GM19238 (cell line): ENCODE data around the gene TTC21B.
"Not testable (repeated sequence)": the region's sequence is repeated elsewhere in the genome, so short reads cannot be mapped to it uniquely, and the experiment has no call there.

Experiments used
- DNase-seq: peaks from one replicate; pipeline ENCODE4 v3.0.0; 2011; ENCODE audit warnings: low spot score; ENCODE audit not compliant: insufficient read length

TTC21B gene

GRCh38 chr2:165953655-165954606, at the start of gene TTC21B:
TSS of gene TTC21B (minus strand) at chr2:165953776. CDS start at chr2:165953705, 71 bp downstream.
- peak; percentile 84 for DNase-seq

DNA sequence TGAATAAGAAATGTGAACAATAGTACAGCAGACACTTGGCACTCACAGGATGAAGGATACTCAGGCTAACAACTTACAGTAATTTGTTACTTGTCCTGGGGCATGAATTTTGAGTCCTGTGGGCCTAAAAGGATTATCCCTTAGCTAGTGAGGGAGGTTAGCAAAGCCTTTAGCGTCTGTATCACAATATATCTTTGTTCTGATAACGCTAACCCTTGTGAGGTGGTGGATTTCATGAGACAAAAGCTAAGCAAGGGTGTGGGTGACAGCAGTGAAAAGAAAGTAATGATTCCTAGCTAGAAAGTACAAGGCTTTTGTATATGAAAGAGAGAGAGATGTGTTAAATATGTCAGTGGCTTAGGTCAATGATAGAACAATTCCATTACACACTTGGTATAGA, 46.8 kb upstream of the TTC21B start:
- no peak for DNase-seq

DNA sequence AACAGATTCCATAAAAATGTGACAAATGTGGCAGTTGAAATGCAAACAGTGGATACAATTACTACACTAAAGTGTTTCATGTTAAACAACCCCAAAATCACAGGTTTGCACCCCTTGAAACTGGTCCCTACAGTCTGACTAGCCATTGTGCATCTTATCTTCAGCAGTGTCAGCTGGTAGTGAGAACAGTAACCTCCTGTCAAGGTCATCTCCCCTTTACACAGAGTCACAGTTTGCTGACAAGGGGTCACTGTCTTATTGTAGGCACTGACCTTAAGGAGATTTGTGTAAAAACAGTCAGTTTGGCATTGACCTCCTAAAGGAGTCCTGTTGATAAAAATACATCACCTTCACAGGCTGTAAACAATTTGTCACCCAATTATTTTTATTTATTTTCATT, 37.3 kb upstream of the TTC21B start:
- no peak for DNase-seq

DNA sequence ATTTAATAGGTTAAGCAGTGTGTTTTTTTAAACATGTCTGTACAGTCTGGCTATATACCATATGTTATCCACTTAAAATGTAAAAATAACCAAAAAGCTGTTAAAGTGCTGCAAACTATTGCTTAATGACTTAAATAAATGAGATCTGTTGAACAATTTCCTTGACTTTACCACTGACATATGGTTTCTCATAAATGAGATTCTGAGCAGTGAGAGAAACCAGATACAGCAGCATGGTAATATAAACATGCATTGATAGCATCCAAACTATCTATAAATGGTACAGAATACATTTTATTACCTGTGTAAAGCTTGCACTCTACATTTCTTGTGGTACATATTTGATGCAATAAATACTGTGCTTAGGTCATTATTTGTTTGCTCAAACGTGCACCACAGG, 36.3 kb upstream of the TTC21B start:
- DNase-seq: no peak

- no peak for DNase-seq
These were observed 31.5 kb upstream of the TTC21B start for GRCh38 chr2:165985120-165985519.

GRCh38 chr2:165972161-165972560, 18.6 kb upstream of the TTC21B start:
- not testable (repeated sequence) for DNase-seq

DNA sequence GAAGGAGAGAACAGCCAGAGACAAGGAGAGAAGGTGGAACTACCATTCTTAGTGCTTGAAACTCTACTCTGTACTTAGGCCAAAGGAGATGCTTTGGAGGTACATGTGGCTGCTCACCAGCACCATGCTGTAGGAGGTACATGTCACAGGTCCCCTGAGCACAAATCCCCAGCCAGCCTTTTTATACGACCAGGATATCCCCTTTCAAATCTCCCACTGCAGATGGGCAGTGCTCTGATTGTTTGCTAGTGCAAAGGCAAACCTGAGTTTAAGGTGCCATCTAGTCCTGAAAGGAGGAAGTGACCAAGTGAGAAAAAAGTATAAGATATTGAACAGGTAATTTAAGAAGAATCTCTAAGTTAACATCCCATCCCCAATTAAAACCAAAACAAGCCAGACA, 17.1 kb upstream of the TTC21B start:
- no peak for DNase-seq

GRCh38 chr2:165969227-165969626, 15.7 kb upstream of the TTC21B start:
- DNase-seq: no peak

- no peak for DNase-seq
These were observed 14.2 kb upstream of the TTC21B start for GRCh38 chr2:165967746-165968145.

- no peak for DNase-seq
These were observed 8.2 kb upstream of the TTC21B start for GRCh38 chr2:165961818-165962217.

GRCh38 chr2:165959371-165959770, 5.8 kb upstream of the TTC21B start:
- no peak for DNase-seq

DNA sequence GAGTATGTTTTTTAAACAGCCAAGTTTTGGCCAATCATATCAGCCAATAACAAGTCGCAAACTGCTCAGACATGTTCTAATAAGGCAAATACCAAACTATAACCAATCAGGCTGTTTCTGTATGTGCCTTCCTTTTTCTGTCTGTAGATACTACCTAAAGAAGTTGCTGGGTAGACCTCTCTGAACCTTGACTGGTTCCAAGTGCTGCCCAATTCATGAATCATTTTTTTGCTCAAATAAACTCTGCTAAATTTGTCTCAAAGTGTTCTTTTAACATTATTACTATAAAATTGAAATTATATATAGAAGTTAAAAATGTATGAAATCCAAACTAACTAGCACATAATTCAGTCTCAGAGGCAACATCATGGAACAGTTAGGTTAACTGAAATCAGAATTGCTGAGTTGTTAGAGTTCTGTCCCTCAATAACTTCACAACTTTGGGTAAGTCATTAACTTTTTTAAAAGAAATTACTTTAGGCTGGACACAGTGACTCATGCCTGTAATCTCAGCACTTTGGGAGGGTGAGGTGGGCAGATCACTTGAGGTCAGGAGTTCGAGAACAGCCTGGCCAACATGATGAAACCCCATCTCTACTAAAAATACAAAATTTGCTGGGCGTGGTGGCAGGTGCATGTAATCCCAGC, 4.9 kb upstream of the TTC21B start:
- no peak for DNase-seq

- DNase-seq: no peak
These were observed 3.6 kb upstream of the TTC21B start for GRCh38 chr2:165957030-165957675.

DNA sequence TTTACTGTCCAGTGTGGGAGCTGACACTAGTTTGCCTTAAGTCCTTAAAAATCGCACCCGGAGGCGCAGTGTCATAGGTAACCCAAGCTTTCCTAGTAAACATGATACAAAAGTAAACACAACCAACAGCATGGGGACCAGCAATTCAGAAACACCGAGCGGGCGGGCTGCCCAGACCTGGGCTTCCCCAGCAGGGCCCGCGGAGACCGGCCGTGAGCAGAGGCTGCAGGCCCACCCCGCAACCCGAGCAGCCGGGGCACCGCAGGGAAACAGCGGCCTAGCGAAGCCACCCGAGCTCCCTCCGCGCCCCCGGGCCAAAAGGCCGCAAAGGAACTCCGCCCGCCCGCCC, 296 bp downstream of the TTC21B start:
- DNase-seq: no peak

DNA sequence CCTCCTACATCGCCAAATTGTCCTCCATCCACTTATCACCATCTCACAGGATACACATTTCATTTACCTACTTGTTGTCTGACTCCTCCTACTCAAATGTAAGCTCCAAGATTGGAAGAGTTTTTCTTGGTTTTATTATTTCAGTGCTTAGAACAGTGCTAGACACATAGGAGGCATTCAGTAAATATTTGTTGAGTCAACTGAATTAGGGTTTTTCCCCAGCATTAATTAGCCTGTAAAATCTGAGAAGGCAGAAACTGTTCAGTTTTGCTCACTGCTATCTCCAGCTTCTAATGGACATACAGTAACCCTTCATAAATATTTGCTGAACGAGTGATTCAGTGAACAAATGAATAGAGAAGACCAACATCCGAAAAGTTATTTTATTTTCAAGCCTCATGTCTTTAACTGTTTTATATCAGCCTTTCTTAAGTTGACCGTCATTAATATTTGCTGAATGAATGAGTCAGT, 800 bp downstream of the TTC21B start:
- no peak for DNase-seq

DNA sequence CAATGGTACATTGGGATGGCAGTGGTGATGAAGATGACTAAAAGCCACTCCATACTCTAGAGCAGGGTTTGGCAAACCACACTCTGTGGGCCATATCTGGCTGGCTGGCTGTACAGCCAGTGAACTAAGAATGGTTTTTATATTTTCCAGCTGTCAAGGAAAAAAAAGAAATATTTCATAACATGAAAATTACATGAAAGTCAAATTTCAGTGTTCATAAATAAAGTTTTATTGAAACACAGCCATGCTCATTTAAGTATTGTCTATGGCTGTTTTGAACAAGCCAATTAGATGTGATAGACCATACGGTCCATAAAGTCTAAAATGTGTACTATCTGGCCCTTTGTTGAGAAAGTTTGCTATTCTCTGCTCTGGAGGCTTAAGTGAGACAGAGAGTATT, 1.5 kb downstream of the TTC21B start:
- no peak for DNase-seq

GRCh38 chr2:165950438-165950837, 3.1 kb downstream of the TTC21B start:
- no peak for DNase-seq

DNA sequence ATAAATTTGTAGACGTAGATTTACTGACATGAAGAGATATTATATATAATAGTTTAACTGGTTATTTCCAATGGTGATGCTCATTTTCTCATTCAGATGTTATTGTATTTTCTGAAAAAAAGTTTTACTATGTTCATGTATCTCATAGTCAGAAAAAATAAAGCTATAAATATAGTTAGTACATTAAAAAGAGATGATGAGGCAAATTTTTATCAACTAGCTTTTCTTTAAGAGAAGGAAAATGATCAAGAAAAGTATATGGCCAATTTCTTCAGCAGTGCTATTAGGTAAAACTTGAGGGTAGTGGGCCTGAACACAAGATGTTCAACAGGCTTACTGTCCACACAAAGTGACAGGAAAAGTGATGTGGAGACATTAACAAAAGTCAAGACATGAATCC, 11.7 kb downstream of the TTC21B start:
- no peak for DNase-seq

- no peak for DNase-seq
These were observed 15.3 kb downstream of the TTC21B start for GRCh38 chr2:165938237-165938636.

- no peak for DNase-seq
These were observed 20.2 kb downstream of the TTC21B start for GRCh38 chr2:165933211-165933910.

- no peak for DNase-seq
These were observed 25.8 kb downstream of the TTC21B start for GRCh38 chr2:165927774-165928173.

DNA sequence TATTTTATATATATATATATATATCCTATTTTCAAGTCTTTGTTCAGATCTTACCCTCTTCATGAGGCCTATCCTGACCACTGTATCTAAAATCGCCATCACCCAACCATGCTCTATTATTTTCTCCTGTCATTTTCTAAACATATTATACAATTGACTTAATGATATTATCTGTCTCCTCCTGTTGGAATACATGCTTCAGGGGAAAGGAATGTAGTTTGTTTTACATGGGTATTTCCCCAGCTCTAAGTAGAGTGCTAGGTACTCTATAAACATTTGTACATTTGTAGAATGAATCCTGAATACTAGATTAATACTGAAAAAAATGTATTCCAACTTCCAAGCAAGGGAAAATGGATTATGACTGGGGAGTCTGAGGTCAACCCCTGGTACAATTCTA, 26.2 kb downstream of the TTC21B start:
- DNase-seq: no peak
